ENCODE results near the gene CKMT2.
A peak's percentile ranks its signal among the peaks of the same experiment; 100 is the strongest.

Gene CKMT2

GRCh38 chr5:81202655-81203054 lies 30.5 kb upstream of the CKMT2 start:
- no peaks in the 10 kb centered on the region for H3K27me3 ChIP-seq (replicated peaks; ENCODE audit: control insufficient read depth, insufficient read depth, low read length)
- no peak overlapping the region for H3K4me3 ChIP-seq (replicated peaks; ENCODE audit: low read depth, low read length)
- TF ChIP-seq CTCF (IDR thresholded peaks at IDR 0.05; ENCODE audit: insufficient read depth, low read length, poor library complexity, severe bottlenecking), result no peak
- no peak for DNase-seq (ENCODE audit: extremely low read depth, insufficient read length)
- H3K36me3 ChIP-seq (ENCODE audit: control insufficient read depth, insufficient read depth, low read length), result no peaks in the 10 kb centered on the region

GRCh38 chr5:81203729-81204128 lies 29.4 kb upstream of the CKMT2 start:
- no peak for DNase-seq (ENCODE audit: extremely low read depth, insufficient read length)
- Histone ChIP-seq H3K36me3 (ENCODE audit: control insufficient read depth, insufficient read depth, low read length) (no peaks in the 10 kb centered on the region), H3K27me3 (replicated peaks; ENCODE audit: control insufficient read depth, insufficient read depth, low read length) (no peaks in the 10 kb centered on the region), H3K4me3 (replicated peaks; ENCODE audit: low read depth, low read length) (no peak overlapping the region)
- no peak for TF ChIP-seq CTCF (IDR thresholded peaks at IDR 0.05; ENCODE audit: insufficient read depth, low read length, poor library complexity, severe bottlenecking)

- no peak for DNase-seq (ENCODE audit: extremely low read depth, insufficient read length)
- TF ChIP-seq CTCF (IDR thresholded peaks at IDR 0.05; ENCODE audit: insufficient read depth, low read length, poor library complexity, severe bottlenecking), result no peak
- H3K36me3 ChIP-seq (ENCODE audit: control insufficient read depth, insufficient read depth, low read length), result no peaks in the 10 kb centered on the region
- H3K27me3 ChIP-seq (replicated peaks; ENCODE audit: control insufficient read depth, insufficient read depth, low read length), result no peaks in the 10 kb centered on the region
- H3K4me3 ChIP-seq (replicated peaks; ENCODE audit: low read depth, low read length), result no peak overlapping the region
Observed at GRCh38 chr5:81204205-81204604, 28.9 kb upstream of the CKMT2 start.

GRCh38 chr5:81205058-81205457 lies 28.1 kb upstream of the CKMT2 start:
- Histone ChIP-seq H3K4me3 (replicated peaks; ENCODE audit: low read depth, low read length) (no peak overlapping the region), H3K36me3 (ENCODE audit: control insufficient read depth, insufficient read depth, low read length) (no peaks in the 10 kb centered on the region), H3K27me3 (replicated peaks; ENCODE audit: control insufficient read depth, insufficient read depth, low read length) (no peaks in the 10 kb centered on the region)
- DNase-seq (ENCODE audit: extremely low read depth, insufficient read length), result no peak
- no peak for TF ChIP-seq CTCF (IDR thresholded peaks at IDR 0.05; ENCODE audit: insufficient read depth, low read length, poor library complexity, severe bottlenecking)

GRCh38 chr5:81207009-81207408 lies 26.1 kb upstream of the CKMT2 start:
- peak; percentile 55 for TF ChIP-seq CTCF (IDR thresholded peaks at IDR 0.05; ENCODE audit: insufficient read depth, low read length, poor library complexity, severe bottlenecking)
- H3K36me3 ChIP-seq (ENCODE audit: control insufficient read depth, insufficient read depth, low read length), result no peaks in the 10 kb centered on the region
- no peak overlapping the region for H3K4me3 ChIP-seq (replicated peaks; ENCODE audit: low read depth, low read length)
- H3K27me3 ChIP-seq (replicated peaks; ENCODE audit: control insufficient read depth, insufficient read depth, low read length), result no peaks in the 10 kb centered on the region
- DNase-seq (ENCODE audit: extremely low read depth, insufficient read length), result no peak

- no peak for TF ChIP-seq CTCF (IDR thresholded peaks at IDR 0.05; ENCODE audit: insufficient read depth, low read length, poor library complexity, severe bottlenecking)
- DNase-seq (ENCODE audit: extremely low read depth, insufficient read length), result no peak
- Histone ChIP-seq H3K36me3 (ENCODE audit: control insufficient read depth, insufficient read depth, low read length) (no peaks in the 10 kb centered on the region), H3K27me3 (replicated peaks; ENCODE audit: control insufficient read depth, insufficient read depth, low read length) (no peaks in the 10 kb centered on the region), H3K4me3 (replicated peaks; ENCODE audit: low read depth, low read length) (no peak overlapping the region)
Observed at GRCh38 chr5:81208904-81209303, 24.2 kb upstream of the CKMT2 start.

Data from GM06990 (cell line).